Measurements from ENCODE around the gene MAGI1.

MAGI1 gene

DNA sequence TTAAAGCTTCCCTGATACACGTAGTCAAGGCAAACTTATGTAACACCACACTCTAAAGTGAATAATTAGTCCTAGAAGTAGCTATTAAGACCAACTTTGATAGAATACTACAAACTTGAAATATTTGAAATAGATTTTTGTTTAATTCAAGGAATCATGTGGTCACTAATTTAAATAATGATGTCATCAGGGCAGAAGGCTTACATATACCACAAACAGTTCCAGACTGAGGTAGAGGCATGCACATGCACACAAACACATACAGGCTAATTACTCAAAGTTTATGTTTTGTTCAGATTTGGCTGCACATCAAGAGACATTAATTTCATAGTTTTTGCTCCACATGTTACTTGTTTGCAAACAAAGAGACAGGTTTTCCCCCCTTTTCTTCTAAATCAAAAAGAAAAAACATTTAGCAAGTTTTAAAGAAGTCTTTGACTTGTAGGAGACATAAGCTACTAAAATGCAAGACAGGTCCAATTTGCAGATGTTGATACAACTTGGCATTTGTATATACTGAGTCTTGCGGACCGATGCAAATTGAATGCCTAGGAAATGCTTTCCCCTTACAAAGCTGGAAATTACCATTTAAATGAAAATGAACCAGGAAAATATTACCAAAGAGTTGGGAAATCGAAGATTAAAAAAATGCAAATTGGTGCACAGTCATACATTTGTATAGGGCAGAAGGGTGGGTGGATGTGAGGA is 594.8 kb downstream of the MAGI1 start:
- DNase-seq = no peak

DNA sequence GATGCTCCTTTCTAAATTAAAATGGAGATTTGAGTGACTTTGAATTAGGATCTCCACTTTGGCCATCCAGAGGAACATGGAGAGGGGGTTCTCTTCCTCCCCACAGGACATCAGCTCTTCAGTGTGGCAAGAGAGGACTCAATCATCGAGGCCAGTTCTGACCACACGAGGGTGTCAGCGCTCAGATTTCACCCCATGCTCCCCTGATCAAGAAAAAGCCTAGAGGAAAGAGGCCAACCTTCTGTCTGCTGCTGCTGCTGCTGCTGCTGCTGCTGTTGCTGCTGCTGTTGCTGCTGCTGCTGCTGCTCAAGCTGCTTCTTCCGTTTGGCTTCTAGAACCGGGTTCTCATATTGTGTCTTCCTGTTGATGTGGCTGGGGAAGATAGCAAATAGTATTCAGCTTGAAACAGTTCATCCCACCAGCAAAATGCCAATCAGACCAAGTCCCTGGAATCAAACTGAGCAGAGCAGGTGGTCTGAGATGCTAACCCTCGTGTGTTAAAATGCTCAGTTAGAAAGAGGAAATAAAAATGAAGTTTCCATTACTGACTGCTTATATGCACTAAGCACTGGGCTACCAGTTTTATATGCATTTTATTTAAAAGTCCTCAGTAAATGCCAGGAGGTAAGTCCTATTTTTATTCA is 599.0 kb downstream of the MAGI1 start:
- no peak for DNase-seq

DNA sequence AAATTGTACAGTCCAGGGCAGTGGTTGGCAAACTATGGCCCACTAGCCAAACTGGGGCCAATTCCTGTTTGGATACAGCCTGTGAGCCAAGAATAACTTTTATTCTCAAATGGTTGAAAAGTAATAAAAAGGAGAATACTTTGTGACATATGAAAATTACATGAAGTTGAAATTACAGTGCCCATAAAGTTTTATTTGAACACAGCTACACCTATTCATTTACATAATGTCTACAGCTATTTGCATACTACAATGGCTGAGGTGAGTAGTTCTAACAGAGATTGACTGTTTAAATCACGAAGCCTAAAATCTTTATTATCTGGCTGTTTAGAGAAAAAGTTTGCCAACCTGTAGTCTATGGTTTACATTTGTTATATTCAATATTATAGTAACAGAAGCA is 600.1 kb downstream of the MAGI1 start:
- DNase-seq = no peak

DNA sequence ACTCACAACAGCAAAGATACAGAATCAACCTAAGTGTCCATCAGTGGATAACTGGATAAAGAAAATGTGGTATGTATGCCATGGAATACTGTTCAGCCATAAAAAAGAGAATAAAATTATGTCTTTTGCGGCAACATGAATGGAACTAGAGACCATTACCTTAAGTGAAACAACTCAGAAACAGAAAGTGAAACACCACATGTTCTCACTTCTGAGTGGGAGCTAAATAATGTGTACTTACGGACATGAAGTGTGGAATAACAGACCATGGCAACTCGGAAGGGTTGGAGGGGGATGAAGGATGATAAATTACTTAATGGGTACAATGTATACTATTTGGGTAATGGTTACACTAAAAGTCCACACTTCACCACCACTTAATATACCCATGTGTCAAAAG is 600.6 kb downstream of the MAGI1 start:
- DNase-seq = no peak

DNA sequence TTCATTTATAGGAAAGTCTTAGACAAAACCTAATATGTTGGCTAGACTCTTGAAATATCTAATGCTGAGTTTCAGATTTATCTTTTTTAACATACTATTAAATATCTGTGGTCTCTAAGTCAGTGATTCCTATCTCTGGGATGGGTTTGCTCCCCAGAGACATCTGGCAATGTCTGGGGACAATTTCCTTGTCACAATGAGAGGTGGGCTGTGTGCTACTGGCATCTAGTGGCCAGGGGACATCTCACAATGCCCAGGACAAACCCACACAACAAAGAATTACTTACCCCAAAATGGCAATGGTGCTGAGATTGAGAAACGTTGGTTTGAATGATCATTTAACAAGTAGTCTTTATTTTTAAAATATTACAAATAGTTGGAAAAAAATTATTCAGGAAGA is 602.1 kb downstream of the MAGI1 start:
- DNase-seq = no peak

DNA sequence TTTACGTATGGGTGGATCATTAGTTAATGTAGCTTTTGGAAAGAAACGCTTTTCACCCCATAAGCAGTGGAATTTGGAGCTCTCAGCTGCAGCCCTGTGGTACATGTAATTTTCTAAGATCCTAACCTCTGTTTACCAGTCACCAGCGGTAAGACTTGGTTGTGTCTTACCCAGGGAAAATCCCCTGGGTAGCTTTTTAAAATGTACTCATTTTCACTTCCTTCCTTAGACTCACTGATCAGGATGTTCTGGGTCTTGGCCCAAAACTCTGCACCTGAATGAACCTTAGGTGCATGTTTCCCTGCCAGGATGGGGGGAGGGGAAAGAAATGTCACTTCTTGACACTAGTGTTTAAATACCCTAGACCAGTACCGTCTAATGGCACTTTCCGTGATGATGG is 605.2 kb downstream of the MAGI1 start:
- DNase-seq = no peak

DNA sequence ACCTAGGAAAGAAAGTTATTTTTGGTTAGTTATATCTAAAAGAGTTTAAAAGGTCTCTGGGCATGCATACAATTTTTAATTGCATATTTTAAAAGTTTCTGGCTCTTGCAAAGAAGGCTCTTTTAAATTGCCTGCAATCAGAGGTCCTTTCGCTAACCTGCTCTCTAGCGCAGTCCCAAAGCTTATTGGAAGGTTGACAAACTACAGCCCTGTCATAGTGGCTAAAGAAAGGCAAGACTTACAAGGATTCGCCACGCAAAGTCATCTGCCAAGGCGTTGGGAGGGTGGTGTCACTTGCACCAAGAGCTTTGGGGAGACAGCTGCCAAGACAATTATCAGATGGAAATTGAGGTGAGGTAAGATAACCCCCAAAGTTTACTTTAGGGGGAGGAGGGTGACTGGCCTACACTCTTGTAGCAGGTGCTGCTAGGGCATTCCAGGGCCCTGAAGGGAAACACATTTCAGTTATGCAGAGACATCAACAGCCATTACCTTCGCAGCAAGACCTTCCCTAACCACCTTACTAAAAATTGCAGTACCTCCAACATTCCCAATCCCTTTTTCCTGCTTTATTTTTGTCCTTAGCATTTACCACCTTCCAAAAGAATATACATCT is 606.2 kb downstream of the MAGI1 start:
- no peak for DNase-seq

DNA sequence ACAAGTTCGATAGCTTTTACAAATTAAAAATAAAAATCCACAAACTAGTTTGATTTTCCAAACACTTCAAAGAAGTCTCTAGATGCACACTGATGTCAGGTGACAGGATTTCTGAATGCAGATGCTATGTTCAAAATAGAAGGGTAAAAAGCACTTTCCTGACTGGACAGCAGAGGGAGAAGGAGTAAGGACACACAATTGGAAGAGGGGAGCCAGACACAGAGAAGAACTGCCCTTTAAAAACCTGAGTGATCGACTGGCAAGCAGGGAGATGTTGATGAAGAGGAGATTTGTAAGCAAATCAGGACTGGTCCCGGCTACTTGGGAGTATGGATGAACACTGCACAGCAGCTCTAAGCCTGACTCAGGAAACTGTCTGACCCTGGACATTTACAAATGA is 612.8 kb downstream of the MAGI1 start:
- DNase-seq = no peak

DNA sequence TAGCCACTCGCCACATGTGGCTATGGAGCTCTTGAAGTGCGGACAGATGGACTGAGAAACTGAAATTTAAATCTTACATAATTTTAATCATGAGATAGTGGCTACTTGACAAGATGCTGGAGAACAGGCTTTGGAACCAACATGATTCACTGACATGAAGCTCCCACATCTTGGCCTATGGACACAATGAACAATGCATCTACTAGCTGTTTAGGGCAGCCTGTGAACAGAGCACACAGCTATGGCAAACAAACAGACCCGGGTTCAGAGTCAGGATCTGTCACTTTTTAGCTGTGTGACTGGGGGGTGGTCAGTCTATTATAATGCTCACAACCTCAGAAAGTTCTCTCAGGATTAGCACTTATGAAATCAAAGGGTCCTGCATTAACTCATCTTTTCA is 616.6 kb downstream of the MAGI1 start:
- no peak for DNase-seq

DNA sequence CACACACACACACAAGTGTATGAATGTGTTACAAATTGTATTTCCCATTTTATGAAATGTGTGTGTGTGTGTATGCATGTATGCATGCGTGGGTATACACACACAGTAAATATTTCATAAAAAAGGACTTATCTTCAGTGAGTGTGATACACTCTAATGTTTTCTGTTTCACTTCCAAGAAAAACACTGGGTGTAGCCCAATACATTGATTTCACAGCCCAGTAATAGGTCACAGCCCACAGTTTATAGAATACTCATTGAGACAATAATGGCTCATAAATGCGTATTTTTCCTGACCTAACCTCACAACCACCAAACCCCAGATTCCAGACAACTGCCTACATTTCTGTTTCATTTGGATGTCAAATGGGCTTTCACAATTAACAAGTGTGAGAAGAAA is 619.5 kb downstream of the MAGI1 start:
- DNase-seq = no peak

DNA sequence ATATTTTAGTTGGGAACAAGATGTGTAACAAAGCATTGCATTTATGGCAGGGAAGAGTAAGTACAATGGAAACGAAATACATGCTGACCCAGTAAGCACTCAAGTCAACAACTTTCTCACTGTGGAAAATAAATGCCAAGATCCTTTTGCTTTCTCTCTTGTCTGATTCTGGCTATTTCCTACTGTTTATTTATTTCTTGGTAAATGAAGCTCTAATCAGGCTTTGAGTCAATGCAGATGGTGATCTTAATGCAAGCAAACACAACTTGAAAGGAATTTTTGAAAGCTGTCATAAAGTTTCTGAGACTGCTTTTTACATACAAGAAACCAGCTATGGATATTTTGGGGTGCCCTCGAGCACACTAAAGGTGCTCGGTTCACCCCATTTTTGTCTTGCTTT is 624.8 kb downstream of the MAGI1 start:
- DNase-seq = no peak

DNA sequence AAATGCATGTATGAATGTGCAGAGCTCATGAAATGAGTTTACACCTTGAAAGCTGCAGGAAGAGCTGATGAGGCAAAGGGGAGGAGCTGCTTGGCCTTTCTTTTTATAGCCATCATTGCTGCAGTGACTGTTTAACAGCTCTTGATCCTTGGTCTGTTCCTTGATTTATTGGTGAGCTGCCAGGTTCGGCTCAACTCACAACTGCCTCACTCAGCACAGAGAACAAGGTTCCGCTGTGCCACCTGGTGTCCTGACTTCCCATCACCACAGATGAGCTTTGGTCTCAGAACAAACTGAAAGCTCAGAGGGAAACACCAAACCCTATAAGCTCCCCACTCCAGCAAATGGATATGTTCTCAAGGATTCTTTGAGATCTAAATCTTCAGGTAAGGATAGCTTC is 626.1 kb downstream of the MAGI1 start:
- DNase-seq = no peak

DNA sequence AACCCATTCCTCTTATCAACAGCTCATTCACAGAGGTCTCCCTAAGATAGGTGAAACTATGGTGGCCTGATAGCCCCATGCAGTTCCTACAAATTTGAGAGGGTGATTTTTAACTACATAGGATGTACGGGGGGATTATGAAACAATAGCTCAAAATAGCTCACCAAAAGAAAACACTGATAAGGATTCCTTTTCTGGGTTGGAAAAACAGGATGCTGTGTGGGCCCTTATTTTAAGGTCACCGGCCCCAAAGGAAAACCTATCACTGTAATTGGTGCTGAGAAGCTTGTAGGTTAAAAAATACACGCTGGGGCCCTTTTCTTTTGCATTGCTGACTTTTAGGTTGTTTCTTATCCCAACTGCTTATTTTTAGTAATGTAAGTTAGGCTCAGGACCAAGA is 627.4 kb downstream of the MAGI1 start:
- no peak for DNase-seq

DNA sequence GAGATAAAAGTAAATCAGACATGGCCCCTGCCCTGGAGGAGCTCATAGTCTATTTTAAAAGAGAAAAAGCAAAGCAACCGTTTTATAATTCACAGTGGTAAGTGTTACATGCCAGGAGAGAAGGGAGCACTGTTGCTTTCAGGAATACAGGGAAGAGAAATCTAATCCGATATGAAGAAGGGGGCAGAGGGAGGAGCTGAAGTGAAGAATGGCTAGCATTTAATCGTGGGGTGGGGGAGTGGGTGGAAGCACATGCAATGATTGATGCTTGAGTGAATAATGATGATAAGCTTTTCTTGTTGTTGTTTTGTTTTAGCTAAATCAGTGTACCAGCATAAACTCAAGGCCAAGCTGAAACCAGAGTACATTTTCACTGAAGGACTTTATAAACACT is 629.5 kb downstream of the MAGI1 start:
- no peak for DNase-seq

DNA sequence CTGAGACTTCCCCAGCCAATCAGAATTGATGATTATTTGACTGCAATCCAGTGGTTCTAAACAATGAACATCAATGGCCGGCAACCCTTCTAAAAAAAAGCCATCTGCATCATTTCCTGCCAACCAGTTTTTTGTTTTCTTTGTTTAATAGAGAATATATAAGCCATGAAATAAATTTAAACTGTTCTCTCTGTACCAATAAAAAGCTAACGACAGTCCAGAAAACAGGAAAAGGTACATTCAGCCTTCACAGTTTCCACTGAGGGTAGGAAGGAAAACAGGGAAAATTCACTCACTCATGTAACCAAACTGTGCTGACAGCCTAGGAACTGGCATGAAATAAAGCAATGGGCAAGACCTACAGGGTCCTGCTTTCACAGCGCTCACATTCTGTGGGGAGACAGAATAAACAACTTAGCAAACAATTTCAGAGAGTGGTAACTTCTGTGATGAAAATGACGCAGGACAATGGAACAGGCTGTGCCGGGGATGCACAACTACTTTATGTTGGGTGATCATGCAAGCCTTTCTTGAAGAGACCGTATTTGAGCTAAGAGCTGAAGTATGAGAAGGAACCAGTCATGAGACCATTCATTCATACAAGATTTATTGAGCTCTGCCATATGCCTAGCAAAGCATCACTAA is 630.1 kb downstream of the MAGI1 start:
- DNase-seq = no peak

DNA sequence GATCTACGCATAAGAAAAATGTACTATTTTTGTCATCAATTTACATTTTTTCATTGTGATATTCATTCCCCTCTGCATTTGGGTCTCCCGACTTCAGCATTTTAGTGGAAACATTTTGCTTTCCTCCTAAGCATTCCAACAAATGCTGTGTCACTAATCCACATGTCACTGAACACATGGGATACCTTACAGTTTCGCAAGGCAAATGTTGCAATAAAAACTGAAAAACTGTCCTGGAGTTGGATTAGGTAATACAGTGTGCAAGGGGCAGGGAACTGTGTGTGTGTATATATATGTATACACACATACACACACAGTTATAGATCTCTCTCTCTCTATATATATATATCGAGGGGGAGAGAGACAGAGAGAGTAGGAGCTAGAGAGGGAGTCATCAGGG is 632.2 kb downstream of the MAGI1 start:
- DNase-seq = no peak

DNA sequence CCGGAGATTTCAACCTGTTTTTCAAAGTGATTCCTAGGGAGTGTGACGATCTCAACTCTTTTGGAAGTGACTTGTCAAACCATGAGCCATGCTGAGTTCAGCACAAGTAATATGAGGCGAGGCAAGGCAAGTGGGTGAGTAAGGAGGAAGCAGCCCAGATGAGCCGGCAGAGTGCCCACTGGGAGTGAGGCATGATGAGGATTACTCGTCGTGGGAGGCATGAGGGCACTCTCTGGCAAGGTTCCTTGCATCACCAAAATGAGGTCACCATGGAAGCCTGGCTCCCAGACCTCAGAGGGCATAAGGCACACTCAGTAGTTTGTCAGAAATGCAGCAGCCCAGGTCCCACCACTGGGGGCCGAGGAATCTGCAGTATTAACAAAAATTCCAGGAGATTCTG is 636.1 kb downstream of the MAGI1 start:
- no peak for DNase-seq

DNA sequence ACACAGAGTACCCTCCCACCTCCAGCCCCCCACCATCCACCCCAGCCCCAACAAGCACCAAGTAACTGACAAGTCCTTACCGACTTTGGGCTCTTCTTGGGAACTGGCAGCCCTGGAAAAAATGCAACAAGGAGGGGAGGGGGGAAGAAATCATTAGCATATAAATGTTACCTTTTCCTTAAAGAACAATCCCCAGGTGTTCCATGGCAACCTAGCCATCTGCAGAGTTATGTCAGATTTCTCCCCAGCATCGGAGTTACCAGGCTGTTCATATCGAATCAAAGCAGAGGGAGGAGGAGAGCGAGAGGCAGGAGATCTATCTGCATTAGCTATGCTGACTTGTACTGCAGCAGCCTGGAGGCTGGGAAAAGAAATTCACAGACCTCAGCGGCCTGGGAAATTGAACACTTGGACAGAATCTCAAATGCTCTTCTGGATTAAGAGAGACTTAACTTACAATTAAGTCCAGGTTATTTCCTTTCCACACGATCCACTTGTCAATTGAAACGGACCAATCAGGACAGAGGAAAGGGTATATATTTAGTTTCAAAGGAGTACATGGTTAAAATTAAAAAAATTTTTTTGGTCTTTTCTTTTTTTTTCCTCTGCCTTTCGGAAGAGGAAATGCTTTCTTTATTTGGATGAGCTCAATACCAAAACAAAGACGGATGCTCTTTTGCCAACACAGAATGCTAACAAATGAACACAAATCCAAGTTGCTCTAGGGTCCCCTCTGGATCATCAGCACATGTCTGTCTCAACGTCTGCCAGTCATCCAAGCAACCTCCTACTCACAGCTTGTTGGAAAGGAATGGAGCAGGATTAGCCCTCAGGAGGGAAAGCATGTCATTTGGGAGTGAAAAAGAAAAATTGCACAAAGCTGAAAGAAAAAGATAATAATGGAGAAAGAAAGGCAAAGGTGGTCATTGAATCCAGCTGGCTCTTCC is 637.1 kb downstream of the MAGI1 start:
- no peak for DNase-seq

DNA sequence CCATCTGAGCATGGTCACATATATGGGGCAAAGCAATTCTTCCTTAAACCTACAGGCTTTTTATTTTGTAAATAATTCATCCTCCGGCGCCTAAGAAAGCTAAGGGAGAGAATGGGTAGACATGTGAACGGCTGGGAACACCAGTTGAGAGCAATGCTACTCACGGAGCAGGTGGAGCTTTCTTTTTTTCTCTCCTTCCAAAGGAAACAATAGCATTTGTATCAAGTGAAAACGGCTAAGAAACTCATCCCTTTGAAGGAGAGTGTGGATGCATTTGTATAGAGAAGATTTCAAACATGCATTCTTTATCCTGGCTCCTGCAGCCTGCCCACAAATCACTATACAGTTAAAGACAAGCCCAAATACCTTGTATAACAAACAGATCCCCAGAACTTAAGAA is 637.8 kb downstream of the MAGI1 start:
- no peak for DNase-seq

DNA sequence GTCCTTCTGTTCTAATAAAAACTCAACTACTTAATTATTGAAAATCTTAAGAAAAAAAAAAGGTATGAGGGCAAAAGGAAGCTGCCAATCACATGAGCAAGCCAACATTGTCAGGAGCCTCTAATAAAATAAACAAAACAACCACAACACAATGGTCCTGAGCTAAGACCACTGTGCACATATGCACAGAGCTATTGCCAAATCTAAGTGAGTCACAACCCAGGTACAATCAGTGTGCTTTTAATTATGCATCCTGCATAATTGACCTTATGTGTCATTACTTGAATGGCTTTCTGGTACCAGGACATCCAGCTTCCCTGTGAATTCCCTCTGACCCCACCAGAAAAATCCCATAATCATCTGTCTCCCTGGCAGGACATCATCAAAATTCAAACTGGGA is 639.8 kb downstream of the MAGI1 start:
- no peak for DNase-seq

DNA sequence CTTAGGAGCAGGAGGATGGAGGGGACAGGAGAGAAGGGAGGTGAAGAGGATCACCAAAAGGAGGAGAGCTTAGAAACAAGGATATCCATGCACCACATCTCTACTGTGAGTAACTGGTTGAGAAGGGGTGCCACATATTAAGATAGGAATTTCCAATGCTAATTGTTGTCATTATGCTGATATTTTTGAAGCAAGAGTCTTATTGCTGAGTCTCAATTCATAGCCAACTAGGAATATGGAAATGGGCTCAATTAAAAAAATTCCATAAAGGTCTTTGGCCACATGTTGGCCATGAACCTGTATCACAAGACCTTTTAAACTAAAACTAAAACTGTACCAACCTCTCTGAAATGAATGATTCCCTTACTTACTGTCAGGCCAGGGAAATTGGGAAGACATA is 642.6 kb downstream of the MAGI1 start:
- DNase-seq = no peak

DNA sequence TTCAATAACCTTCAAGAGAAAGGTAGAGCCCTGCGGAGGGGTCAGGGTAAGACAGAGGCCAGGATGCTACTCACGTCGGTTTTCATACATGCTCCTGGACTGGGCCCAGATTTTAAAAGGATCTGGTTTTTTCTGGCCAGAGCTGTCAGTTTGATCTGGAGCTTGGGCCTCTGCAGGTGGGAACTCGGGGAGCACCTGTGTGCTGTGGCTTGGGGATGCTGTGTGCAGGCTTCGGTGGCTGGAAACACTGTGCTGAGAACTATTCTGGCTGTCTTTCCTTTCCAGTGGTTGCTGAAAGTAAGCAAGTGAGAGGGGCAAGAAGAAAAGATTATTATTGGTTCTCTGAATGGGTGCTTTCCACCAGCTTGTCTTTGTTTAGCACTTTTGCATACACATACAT is 647.6 kb downstream of the MAGI1 start:
- no peak for DNase-seq

DNA sequence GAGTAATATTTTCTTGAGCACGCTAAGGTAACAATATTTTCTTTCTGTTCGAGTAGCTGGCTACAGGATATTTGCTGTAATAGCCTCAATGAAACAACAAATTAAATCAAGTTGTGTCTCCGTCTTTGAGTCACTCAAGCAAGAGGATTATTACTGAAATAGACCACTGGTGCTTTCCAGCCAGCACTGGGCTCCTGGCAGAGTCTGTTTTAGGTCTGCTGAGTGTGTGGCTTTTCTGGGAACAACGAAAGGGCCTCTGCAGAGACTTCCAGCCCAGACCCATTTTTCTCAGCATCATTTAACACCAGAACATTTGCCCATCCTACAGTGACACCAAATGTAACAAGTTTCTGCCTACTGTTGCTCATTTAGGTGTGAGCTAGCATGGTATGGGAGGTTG is 652.9 kb downstream of the MAGI1 start:
- no peak for DNase-seq

Measured in stimulated activated CD4-positive, alpha-beta T cell treated with anti-CD3 and anti-CD28 coated beads, Interleukin-4, amount 100 ng/mL, for 1 hour (primary cell).